ENCODE measurements around the gene ISLR.

The ISLR gene

GRCh38 chr15:74167891-74168331 is 5.6 kb upstream of the ISLR start:
- no peak for TF ChIP-seq CTCF (IDR thresholded peaks at IDR 0.05; ENCODE audit: control insufficient read depth, extremely low read depth, insufficient read depth)
- DNase-seq (ENCODE audit: low read depth): no peak
- no peak overlapping the region for H3K4me3 ChIP-seq (ENCODE audit: low read depth, low read length)

GRCh38 chr15:74168711-74169126 is 4.8 kb upstream of the ISLR start:
- no peak for DNase-seq (ENCODE audit: low read depth)
- no peak for TF ChIP-seq CTCF (IDR thresholded peaks at IDR 0.05; ENCODE audit: control insufficient read depth, extremely low read depth, insufficient read depth)
- H3K4me3 ChIP-seq (ENCODE audit: low read depth, low read length): no peak overlapping the region

- H3K4me3 ChIP-seq (ENCODE audit: low read depth, low read length): no peak overlapping the region
- DNase-seq (ENCODE audit: low read depth): no peak
- no peak for TF ChIP-seq CTCF (IDR thresholded peaks at IDR 0.05; ENCODE audit: control insufficient read depth, extremely low read depth, insufficient read depth)
These were observed 3.3 kb upstream of the ISLR start for GRCh38 chr15:74170071-74170844.

GRCh38 chr15:74170875-74171578 is 2.5 kb upstream of the ISLR start:
- no peak for DNase-seq (ENCODE audit: low read depth)

GRCh38 chr15:74171965-74172541 is 1.5 kb upstream of the ISLR start:
- H3K4me3 ChIP-seq (ENCODE audit: low read depth, low read length): no peak overlapping the region
- no peak for DNase-seq (ENCODE audit: low read depth)
- TF ChIP-seq CTCF (IDR thresholded peaks at IDR 0.05; ENCODE audit: control insufficient read depth, extremely low read depth, insufficient read depth): no peak

More at GRCh38 chr15:74170875-74171578, 2.5 kb upstream of the ISLR start:
- no peak overlapping the region for H3K4me3 ChIP-seq (ENCODE audit: low read depth, low read length)
- no peak for TF ChIP-seq CTCF (IDR thresholded peaks at IDR 0.05; ENCODE audit: control insufficient read depth, extremely low read depth, insufficient read depth)

- TF ChIP-seq CTCF (IDR thresholded peaks at IDR 0.05; ENCODE audit: control insufficient read depth, extremely low read depth, insufficient read depth): no peak
- no peak for DNase-seq (ENCODE audit: low read depth)
- H3K4me3 ChIP-seq (ENCODE audit: low read depth, low read length): no peak overlapping the region
These were observed 670 bp upstream of the ISLR start for GRCh38 chr15:74172701-74173379.
